ENCODE measurements around the gene NKTR.
A peak's percentile ranks its signal among the peaks of the same experiment; 100 is the strongest.
"Not testable (repeated sequence)": the region's sequence is repeated elsewhere in the genome, so short reads cannot be mapped to it uniquely, and the experiment has no call there.

The NKTR gene

DNA sequence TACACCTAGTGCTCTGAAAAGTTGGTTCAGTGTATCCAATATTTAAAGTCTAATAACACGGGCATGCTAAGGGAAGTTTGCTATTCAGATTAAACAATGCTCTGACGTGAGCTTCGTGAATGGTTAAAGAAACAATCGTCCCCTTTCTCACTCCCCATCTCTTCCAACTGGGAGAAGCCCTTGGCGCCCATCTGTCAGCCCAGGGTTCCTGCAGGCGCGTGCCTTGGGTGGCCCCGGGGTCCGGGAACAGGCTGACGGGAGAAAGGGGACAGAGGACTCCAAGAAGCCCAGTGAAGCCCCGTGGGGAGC lies 19.1 kb upstream of the NKTR start:
- DNase-seq (ENCODE audit: insufficient read length) (no peak), FAIRE-seq (no peak)
- TF ChIP-seq POLR2A (IDR thresholded peaks at IDR 0.05; ENCODE audit: low read depth, low read length), result no peak
- TF ChIP-seq TAF1 (IDR thresholded peaks at IDR 0.05; ENCODE audit: borderline replicate concordance, low read depth, low read length), result no peak
- no peak for TF ChIP-seq POLR2AphosphoS5 (IDR thresholded peaks at IDR 0.05; ENCODE audit: low read depth, low read length)

DNA sequence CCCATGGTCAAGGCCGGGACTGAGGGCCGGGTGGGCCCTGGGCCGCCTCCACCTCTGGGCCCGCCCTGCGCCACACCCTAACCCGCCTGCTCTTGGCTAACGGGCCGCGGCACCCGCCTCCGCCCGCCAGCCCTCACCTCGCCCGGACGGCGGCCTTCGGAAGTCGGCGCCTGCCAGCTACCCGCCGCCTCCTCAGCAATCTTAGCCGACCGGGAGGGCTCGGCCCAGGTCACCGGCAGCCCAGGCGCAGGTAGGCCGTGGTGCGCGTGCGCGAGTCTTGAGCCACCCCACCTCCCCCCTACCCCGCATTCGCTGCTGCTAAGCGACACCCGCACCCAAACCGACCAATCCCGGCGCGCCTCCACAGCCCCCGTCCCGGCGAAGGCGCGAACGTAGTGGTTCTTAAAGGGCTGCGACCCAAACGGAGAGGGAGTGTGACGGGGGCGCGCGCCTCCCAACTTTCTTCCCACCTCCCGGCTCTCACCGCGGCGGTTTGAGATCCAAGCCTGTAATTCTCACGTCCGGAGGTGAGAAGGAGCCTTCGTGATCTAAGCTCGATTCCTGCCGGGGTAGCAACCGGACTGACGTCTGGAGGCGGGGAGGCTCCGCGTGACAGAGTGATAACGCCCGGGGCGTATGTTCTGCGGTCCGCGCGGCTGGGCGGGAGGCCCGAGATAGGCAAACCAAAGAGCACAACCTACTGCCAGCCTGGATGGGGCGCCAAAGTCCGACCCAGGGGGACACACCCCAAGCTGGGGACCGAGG lies 18.6 kb upstream of the NKTR start, which contains the start of gene SEC22C:
TSS of gene SEC22C (minus strand) at position 259 of the 765 bp plus-strand sequence. CDS start 12,921 bp downstream, outside the sequence.
- peak; percentile 99 for DNase-seq (ENCODE audit: insufficient read length)
- peak; percentile 98 for FAIRE-seq
- peak; percentile 79 for TF ChIP-seq POLR2A (IDR thresholded peaks at IDR 0.05; ENCODE audit: low read depth, low read length)
- TF ChIP-seq POLR2AphosphoS5 (IDR thresholded peaks at IDR 0.05; ENCODE audit: low read depth, low read length), result peak; percentile 77
- 0 out of 2 replicates have a peak, but pooled peaks have one; percentile 29 for TF ChIP-seq TAF1 (IDR thresholded peaks at IDR 0.05; ENCODE audit: borderline replicate concordance, low read depth, low read length)

DNA sequence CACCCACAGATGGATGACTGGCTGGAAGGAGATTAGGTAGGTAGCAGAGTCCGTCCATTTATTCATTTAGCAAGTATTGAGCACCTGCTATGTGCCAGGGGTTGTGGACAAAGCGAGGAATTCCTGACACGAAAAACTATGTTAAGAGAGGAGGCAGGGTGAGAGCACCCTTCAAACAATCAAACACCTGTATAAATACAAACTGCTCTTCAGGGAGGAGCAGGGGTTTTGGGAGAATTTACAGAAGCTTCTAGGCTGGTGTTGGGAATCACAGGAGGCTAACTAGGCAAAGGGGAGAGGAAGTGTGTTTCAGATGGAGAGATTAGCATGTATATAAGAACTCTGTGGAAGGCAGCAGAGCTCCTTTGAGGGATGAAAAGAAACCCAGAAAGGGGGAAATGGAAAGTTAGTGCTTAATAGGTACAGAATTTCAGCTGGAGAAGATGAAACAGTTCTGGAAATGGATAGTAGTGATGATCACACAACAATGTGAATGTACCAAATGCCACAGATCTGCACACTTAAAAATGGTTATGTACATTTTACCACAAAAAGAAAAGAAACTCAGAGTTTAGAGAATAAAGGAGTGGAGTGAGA lies 17.9 kb upstream of the NKTR start:
- DNase-seq (ENCODE audit: insufficient read length) (no peak), FAIRE-seq (no peak)
- TF ChIP-seq POLR2AphosphoS5 (IDR thresholded peaks at IDR 0.05; ENCODE audit: low read depth, low read length) (no peak), POLR2A (IDR thresholded peaks at IDR 0.05; ENCODE audit: low read depth, low read length) (no peak), TAF1 (IDR thresholded peaks at IDR 0.05; ENCODE audit: borderline replicate concordance, low read depth, low read length) (no peak)

DNA sequence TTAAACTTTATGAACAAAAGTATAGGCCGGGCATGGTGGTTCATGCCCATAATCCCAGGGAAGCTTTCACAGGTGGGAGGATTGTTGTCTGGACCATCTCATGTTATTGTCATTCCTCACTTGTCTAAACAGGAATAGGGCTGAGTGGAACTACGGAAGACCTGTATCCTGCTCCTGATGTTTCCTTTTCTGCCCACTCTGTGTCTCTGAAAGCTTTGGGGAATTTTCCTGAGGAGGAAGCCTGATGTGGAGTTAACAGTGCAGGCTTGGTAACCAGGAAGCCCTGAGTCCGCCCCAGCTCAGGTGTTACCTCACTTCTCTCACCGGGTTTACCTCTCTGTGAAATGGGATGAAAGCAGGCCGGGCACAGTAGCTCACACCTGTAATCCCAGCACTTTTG lies 11.9 kb upstream of the NKTR start:
- DNase-seq (ENCODE audit: insufficient read length) (no peak), FAIRE-seq (no peak)
- TF ChIP-seq TAF1 (IDR thresholded peaks at IDR 0.05; ENCODE audit: borderline replicate concordance, low read depth, low read length), result no peak
- no peak for TF ChIP-seq POLR2AphosphoS5 (IDR thresholded peaks at IDR 0.05; ENCODE audit: low read depth, low read length)
- no peak for TF ChIP-seq POLR2A (IDR thresholded peaks at IDR 0.05; ENCODE audit: low read depth, low read length)

DNA sequence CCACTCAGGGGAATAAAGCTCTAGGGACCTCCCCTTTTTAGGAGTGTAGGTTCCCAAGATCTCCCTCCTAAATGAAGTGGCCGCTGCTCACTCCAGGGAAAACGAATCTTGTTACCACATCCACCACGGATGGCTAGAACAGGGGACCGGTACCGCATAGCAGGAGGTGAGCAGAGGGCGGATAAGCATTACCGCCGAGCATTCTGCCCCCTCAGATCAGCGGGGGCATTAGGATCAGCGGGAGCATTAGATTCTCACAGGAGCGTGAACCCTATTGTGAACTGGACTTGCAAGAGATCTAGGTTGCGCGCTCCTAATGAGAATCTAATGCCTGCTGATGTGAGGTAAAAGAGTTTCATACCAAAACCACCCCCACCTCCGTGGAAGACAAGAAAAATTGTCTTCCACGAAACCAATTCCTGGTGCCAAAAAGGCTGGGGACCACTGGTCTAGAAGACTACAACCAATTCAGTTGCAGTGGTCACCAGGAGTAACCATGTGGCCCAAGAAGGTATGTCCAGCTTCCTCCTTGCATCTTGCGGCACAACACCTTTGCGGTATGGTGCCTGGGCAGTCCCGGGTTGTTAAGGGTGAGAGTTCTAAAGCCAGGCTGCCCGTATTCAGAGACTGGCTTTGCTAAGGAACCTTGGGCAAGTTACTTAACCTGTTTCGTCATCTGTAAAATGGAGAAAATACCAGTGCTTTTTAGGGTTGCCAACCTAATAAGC lies 10.9 kb upstream of the NKTR start:
- FAIRE-seq (no peak), DNase-seq (ENCODE audit: insufficient read length) (no peak)
- no peak for TF ChIP-seq TAF1 (IDR thresholded peaks at IDR 0.05; ENCODE audit: borderline replicate concordance, low read depth, low read length)
- no peak for TF ChIP-seq POLR2AphosphoS5 (IDR thresholded peaks at IDR 0.05; ENCODE audit: low read depth, low read length)
- TF ChIP-seq POLR2A (IDR thresholded peaks at IDR 0.05; ENCODE audit: low read depth, low read length), result no peak

DNA sequence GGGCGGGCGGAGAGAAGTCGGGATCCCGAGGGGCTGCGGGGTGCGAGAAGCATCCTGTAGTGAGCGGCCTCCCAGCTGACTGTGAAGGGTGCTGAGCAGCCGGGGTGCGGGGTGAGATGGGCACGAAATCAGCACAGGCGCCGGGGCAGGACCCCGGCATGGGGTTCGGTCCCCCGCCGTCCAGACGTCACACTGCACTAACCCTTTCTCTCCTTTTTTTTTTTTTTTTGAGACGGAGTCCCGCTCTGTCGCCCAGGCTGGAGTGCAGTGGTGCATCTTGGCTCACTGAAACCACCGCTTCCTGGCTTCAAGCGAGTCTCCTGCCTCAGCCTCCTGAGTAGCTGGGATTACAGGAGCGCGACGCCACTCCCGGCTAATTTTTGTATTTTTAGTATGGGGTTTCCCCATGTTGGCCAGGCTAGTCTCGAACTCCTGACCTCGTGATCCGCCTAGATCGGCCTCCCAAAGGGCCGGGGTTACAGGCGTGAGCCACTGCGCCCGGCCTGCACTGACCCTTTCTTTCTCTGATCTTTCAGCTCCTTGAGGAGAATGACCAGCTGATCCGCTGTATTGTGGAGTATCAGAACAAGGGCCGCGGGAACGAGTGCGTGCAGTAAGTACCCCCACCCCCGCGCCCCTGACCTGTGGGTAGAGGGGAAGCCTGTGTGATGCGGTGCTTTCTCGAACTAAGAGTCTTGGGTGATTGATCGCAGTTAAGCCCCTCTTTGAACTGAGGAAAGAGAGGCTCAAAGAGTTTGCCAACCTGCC lies 9.3 kb upstream of the NKTR start:
- no peak for TF ChIP-seq TAF1 (IDR thresholded peaks at IDR 0.05; ENCODE audit: borderline replicate concordance, low read depth, low read length)
- TF ChIP-seq POLR2A (IDR thresholded peaks at IDR 0.05; ENCODE audit: low read depth, low read length), result no peak
- TF ChIP-seq POLR2AphosphoS5 (IDR thresholded peaks at IDR 0.05; ENCODE audit: low read depth, low read length), result no peak
- DNase-seq (ENCODE audit: insufficient read length), result no peak
- no peak for FAIRE-seq

DNA sequence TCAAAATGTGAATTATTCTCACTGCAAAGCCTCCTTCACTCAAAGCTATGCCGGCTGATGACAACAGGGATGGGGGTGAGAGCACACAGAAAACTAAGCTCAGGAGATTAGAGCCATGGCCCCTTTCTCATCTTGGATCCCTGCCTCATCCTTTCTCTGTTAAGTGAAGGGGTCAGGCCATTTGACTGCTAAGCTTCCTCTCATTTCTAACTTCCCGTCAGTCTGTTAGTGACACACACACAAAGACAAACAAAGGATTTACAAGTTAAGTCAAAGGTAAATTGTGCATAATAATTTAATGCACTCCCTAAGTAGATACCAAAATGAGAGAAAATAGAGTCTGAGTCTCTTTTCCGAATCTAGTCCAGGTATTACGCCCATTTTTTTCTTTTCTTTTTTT lies 8.7 kb upstream of the NKTR start:
- no peak for FAIRE-seq
- no peak for TF ChIP-seq POLR2AphosphoS5 (IDR thresholded peaks at IDR 0.05; ENCODE audit: low read depth, low read length)
- TF ChIP-seq TAF1 (IDR thresholded peaks at IDR 0.05; ENCODE audit: borderline replicate concordance, low read depth, low read length), result no peak
- no peak for TF ChIP-seq POLR2A (IDR thresholded peaks at IDR 0.05; ENCODE audit: low read depth, low read length)
- DNase-seq (ENCODE audit: insufficient read length), result no peak

DNA sequence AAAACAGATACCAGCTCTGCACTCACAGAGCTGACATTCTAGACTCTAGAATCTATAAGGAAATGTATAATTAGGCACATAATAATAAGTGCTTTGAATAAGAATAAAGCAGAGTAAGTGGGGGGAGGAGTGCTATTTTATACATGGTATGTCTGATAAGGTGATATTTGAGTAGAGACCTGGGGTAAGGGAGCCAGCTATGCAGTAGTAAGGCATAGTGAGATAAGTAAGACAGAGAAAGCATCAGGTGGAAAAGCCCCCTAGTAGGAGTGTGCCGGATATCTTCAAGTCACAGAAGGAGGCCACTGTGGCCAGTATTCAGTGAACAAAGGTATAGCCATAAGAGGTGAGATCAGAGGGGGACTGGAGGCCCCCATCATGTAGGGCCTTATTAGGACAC lies 6.9 kb upstream of the NKTR start:
- DNase-seq (ENCODE audit: insufficient read length) (no peak), FAIRE-seq (no peak)
- TF ChIP-seq POLR2AphosphoS5 (IDR thresholded peaks at IDR 0.05; ENCODE audit: low read depth, low read length) (no peak), POLR2A (IDR thresholded peaks at IDR 0.05; ENCODE audit: low read depth, low read length) (no peak), TAF1 (IDR thresholded peaks at IDR 0.05; ENCODE audit: borderline replicate concordance, low read depth, low read length) (no peak)

DNA sequence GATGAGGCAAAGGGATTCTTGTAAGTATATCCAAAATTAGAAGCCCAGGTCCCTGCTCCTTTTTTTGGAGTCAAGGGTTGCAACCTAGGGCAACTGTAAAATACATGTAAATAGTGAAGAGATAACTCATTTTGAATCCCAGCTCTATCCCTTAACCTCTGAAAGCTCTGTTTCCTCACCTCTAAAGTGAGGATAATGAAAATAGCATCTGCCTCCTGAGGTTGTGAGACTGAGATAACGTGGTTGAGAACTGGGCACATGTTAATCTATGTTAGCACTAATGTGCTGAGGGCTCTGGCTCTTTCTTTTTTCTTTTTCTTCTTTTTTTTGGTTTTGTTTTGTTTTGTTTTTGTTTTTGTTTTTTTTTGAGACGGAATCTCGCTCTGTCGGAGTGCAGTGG lies 4.8 kb upstream of the NKTR start:
- no peak for FAIRE-seq
- no peak for TF ChIP-seq TAF1 (IDR thresholded peaks at IDR 0.05; ENCODE audit: borderline replicate concordance, low read depth, low read length)
- TF ChIP-seq POLR2A (IDR thresholded peaks at IDR 0.05; ENCODE audit: low read depth, low read length), result no peak
- no peak for TF ChIP-seq POLR2AphosphoS5 (IDR thresholded peaks at IDR 0.05; ENCODE audit: low read depth, low read length)
- no peak for DNase-seq (ENCODE audit: insufficient read length)

DNA sequence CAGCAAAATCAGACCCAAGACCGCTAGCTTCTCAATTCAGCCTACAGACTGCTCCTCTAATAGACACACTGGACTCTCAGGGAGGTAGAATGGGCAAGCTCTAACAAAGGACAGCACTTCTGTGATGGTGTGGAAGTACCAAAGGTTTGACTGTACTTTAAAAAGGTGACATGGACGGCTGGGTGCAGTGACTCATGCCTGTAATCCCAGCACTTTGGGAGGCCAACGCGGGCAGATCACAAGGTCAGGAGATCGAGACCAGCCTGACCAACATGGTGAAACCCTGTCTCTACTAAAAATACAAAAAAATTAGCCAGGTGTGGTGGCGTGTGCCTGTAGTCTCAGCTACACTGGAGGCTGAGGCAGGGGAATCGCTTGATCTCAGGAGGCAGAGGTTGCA lies 3.4 kb upstream of the NKTR start:
- FAIRE-seq; DNase-seq (ENCODE audit: insufficient read length): not testable (repeated sequence)

DNA sequence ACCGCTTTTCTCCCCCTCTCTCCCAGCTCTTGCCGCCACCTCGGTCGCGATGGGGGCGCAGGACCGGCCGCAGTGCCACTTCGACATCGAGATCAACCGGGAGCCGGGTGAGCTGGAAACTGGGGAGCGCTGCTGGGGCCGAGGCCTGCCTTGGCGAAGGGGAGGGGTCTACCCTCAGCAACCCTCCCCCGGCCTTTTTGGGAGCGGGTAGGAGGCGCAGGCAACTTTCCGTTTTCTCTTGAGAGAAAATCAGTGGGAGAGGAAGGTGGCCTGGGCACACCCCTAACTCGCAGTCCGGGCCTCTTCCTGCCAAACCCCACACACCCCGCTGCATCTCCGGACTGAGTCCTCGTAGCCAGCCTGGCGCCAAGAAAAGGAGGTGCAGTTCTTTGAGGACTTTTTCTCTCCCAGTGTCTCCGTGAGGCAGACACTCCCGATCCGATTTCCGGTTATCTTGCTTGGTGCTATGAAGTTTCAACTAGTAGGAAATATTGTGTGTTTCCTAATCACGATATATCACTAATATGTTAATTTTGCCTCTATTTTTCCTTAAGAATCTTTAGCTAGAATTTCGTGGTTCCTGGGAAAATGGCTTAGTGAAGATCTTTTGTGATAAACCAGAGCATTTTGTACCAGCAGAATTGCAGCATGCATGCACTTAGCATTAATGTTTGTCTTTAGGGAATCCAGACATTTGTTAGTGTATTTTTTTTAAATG lies 631 bp downstream of the NKTR start:
- DNase-seq (ENCODE audit: insufficient read length) (no peak), FAIRE-seq (peak; percentile 62)
- TF ChIP-seq TAF1 (IDR thresholded peaks at IDR 0.05; ENCODE audit: borderline replicate concordance, low read depth, low read length) (no peak), POLR2A (IDR thresholded peaks at IDR 0.05; ENCODE audit: low read depth, low read length) (no peak)
